Ishikawa (cell line): ENCODE results near the gene SLC13A1.

Source experiments
- CEBPB ChIP-seq: IDR thresholded peaks from 2 replicates; pipeline ENCODE4 v1.6.1; 2012
- CREB1 ChIP-seq: IDR thresholded peaks from 2 replicates; pipeline ENCODE4 v1.6.1; 2012; ENCODE audit warnings: low read depth
- EGR1 ChIP-seq: IDR thresholded peaks from 2 replicates; pipeline ENCODE4 v1.6.1; 2012
- EP300 ChIP-seq: IDR thresholded peaks from 2 replicates; pipeline ENCODE4 v1.6.1; 2012; ENCODE audit warnings: borderline replicate concordance
- FOXM1 ChIP-seq: IDR thresholded peaks from 2 replicates; pipeline ENCODE4 v1.6.1; 2012; ENCODE audit warnings: low read depth, borderline replicate concordance
- MAX ChIP-seq: IDR thresholded peaks from 2 replicates; pipeline ENCODE4 v1.6.1; 2012
- NFIC ChIP-seq: IDR thresholded peaks from 2 replicates; pipeline ENCODE4 v1.6.1; 2012
- RAD21 ChIP-seq: IDR thresholded peaks from 2 replicates; pipeline ENCODE4 v1.6.1; 2012; ENCODE audit warnings: low read depth
- REST ChIP-seq: IDR thresholded peaks from 2 replicates; pipeline ENCODE4 v1.6.1; 2012; ENCODE audit warnings: low read depth, mild to moderate bottlenecking
- TAF1 ChIP-seq: IDR thresholded peaks from 2 replicates; pipeline ENCODE4 v1.6.1; 2012; ENCODE audit warnings: low read depth, mild to moderate bottlenecking
- TCF12 ChIP-seq: IDR thresholded peaks from 2 replicates; pipeline ENCODE4 v1.6.1; 2012; ENCODE audit warnings: low read depth
- TEAD4 ChIP-seq: IDR thresholded peaks from 2 replicates; pipeline ENCODE4 v1.6.1; 2012
- USF1 ChIP-seq: IDR thresholded peaks from 2 replicates; pipeline ENCODE4 v1.6.1; 2012
- YY1 ChIP-seq: IDR thresholded peaks from 2 replicates; pipeline ENCODE4 v1.6.1; 2012; ENCODE audit warnings: low read depth
- ZBTB7A ChIP-seq: IDR thresholded peaks from 2 replicates; pipeline ENCODE4 v1.6.1; 2012; ENCODE audit warnings: low read depth

The SLC13A1 gene

GRCh38 chr7:123140561-123140960 lies 59.2 kb downstream of the SLC13A1 start:
- no peak for TF ChIP-seq EGR1
- no peak for TF ChIP-seq YY1
- no peak for TF ChIP-seq EP300
- TF ChIP-seq CEBPB = no peak
- no peak for TF ChIP-seq CREB1
- no peak for TF ChIP-seq RAD21
- TF ChIP-seq TEAD4 = no peak
- no peak for TF ChIP-seq ZBTB7A
- no peak for TF ChIP-seq TAF1
- TF ChIP-seq FOXM1 = no peak
- TF ChIP-seq REST = no peak
- TF ChIP-seq USF1 = no peak
- no peak for TF ChIP-seq NFIC
- no peak for TF ChIP-seq TCF12
- TF ChIP-seq MAX = no peak

- TF ChIP-seq EP300 (no peak), CREB1 (no peak), EGR1 (no peak)
Observed at GRCh38 chr7:123135960-123136359, 63.8 kb downstream of the SLC13A1 start.

GRCh38 chr7:123133924-123134323 lies 65.8 kb downstream of the SLC13A1 start:
- TF ChIP-seq CEBPB (0 out of 2 replicates have a peak, but pooled peaks have one; percentile 43), EP300 (no peak), TEAD4 (no peak), REST (no peak), MAX (no peak), USF1 (no peak), TAF1 (no peak), YY1 (no peak)

GRCh38 chr7:123131961-123132360 lies 67.8 kb downstream of the SLC13A1 start:
- no peak for TF ChIP-seq CREB1
- TF ChIP-seq USF1 = no peak
- no peak for TF ChIP-seq REST
- TF ChIP-seq MAX = no peak
- no peak for TF ChIP-seq CEBPB
- TF ChIP-seq EGR1 = no peak
- TF ChIP-seq TAF1 = no peak
- TF ChIP-seq RAD21 = no peak
- no peak for TF ChIP-seq NFIC
- no peak for TF ChIP-seq TEAD4
- no peak for TF ChIP-seq TCF12
- TF ChIP-seq EP300 = no peak
- no peak for TF ChIP-seq YY1
- no peak for TF ChIP-seq ZBTB7A
- no peak for TF ChIP-seq FOXM1

GRCh38 chr7:123131556-123131955 lies 68.2 kb downstream of the SLC13A1 start:
- TF ChIP-seq FOXM1 = no peak
- no peak for TF ChIP-seq TEAD4
- no peak for TF ChIP-seq REST
- TF ChIP-seq YY1 = no peak
- TF ChIP-seq EP300 = no peak
- no peak for TF ChIP-seq NFIC
- no peak for TF ChIP-seq TAF1
- no peak for TF ChIP-seq MAX
- TF ChIP-seq ZBTB7A = no peak
- TF ChIP-seq CREB1 = no peak
- no peak for TF ChIP-seq RAD21
- no peak for TF ChIP-seq USF1
- no peak for TF ChIP-seq CEBPB
- no peak for TF ChIP-seq EGR1
- no peak for TF ChIP-seq TCF12
